GM12892 (cell line): ENCODE measurements around the gene SHROOM3.

ENCODE experiments used
- DNase-seq: peaks from one replicate; pipeline ENCODE4 v3.0.0; 2011; ENCODE audit not compliant: insufficient read length
- FAIRE-seq: peaks from 2 replicates; lab custom pipeline; 2011; peaks lifted over from hg19 to GRCh38; lab: Jason Lieb, UNC
- POLR2A ChIP-seq: IDR thresholded peaks from 2 replicates; pipeline ENCODE4 v1.6.1; 2011; ENCODE audit warnings: low read depth, low read length, control low read depth
- POLR2AphosphoS5 ChIP-seq: IDR thresholded peaks from 2 replicates; pipeline ENCODE4 v1.6.1; 2011; ENCODE audit warnings: low read depth, low read length, control low read depth
- TAF1 ChIP-seq: IDR thresholded peaks from 2 replicates; pipeline ENCODE4 v1.6.1; 2011; ENCODE audit warnings: low read depth, mild to moderate bottlenecking, control low read depth, low read length, borderline replicate concordance

Gene SHROOM3

GRCh38 chr4:76485450-76485849 lies 50.4 kb downstream of the SHROOM3 start:
- TF ChIP-seq TAF1, result no peak
- TF ChIP-seq POLR2A, result no peak
- TF ChIP-seq POLR2AphosphoS5, result no peak
- FAIRE-seq (no peak), DNase-seq (no peak)

- TF ChIP-seq POLR2AphosphoS5, result no peak
- no peak for TF ChIP-seq TAF1
- TF ChIP-seq POLR2A, result no peak
- DNase-seq (no peak), FAIRE-seq (no peak)
Measured at GRCh38 chr4:76486588-76487276, 51.7 kb downstream of the SHROOM3 start.

- FAIRE-seq, result no peak
- no peak for DNase-seq
- TF ChIP-seq POLR2A (no peak), TAF1 (no peak), POLR2AphosphoS5 (no peak)
Measured at GRCh38 chr4:76487621-76488020, 52.6 kb downstream of the SHROOM3 start.

DNA sequence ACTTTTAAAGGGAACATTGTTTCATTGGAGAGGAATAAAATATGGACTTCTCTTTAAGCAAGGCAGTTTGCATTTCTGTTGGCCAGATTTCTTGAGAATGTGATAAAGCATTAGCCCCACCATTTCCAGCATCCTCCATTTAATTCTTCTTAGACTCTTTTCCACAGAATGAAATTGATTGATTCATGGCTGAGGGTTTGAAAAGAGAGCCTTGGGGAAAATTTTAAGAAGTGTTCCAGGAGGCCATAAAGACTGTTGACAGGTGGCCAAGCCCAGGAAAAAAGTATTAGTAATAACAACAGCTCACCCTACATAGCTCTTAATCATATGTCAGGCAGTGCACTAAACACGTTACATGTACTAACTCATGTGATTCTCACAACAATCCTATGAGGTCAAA lies 53.4 kb downstream of the SHROOM3 start:
- TF ChIP-seq TAF1 (no peak), POLR2A (no peak), POLR2AphosphoS5 (no peak)
- FAIRE-seq (no peak), DNase-seq (no peak)

DNA sequence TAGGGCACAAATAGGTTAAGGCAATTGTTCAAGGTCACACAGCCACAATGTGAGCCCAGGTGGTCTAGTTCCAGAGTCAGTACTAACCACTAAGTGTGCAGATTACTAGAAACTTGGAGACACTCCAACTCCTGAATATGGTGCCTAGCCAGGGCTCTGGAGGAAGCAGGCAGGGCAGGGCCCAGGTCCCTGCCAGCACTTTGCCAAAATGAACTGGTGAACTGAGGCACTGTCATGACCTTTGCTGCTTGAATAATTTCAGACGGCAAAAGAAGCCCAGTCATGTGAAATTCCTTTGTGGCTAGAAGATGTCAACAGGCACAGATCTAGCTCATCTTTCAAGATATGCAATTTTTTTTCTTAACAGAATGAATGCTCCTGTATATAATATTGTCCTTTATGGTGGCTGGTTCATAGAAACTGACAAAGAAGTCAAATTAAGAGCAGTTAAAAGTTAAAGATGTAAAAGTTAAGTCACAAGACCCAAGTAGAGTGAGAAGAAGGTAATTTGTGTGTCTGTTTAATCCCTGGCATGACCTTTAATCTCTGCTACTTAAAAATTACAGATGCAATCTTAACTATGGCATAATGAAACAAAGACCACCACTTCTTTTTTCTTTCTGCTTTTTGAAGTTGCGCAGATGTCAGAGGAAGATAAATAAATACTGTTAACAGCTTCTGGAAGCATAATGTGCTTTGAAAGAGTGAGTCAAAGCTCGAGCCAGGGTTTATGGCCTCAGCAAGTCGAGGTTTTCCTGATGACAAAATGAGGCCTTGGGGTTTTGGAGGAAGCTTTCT lies 54.1 kb downstream of the SHROOM3 start:
- TF ChIP-seq TAF1, result no peak
- FAIRE-seq (no peak), DNase-seq (no peak)

DNA sequence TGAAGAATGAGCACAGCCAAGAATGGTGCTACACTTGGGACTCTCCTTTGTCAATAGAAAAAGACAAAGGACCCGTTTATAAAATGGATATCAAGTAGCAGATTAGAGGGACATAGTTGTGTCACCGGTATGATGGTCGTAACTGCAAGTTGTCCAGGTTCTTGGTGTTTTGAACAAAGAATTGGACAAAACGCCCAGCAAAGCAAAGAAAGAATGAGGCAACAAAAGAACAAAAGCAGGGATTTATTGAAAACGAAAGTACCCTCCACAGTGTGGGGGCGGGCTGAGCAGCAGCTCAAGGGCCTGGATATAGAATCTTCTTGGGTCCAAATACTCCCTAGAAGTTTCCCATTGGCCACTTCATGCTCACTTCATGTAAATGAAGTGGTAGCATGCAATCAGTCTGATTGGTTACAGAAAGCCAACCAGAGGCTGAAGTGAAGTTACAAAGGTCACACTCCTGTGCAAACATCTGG lies 54.7 kb downstream of the SHROOM3 start:
- FAIRE-seq, result no peak
- TF ChIP-seq POLR2A, result no peak
- no peak for TF ChIP-seq POLR2AphosphoS5
- no peak for TF ChIP-seq TAF1

GRCh38 chr4:76492055-76492454 lies 57.0 kb downstream of the SHROOM3 start:
- FAIRE-seq, result no peak
- DNase-seq, result no peak
- TF ChIP-seq TAF1 (no peak), POLR2A (no peak), POLR2AphosphoS5 (no peak)

More for the DNA sequence above, 54.7 kb downstream of the SHROOM3 start:
- no peak for DNase-seq

DNA sequence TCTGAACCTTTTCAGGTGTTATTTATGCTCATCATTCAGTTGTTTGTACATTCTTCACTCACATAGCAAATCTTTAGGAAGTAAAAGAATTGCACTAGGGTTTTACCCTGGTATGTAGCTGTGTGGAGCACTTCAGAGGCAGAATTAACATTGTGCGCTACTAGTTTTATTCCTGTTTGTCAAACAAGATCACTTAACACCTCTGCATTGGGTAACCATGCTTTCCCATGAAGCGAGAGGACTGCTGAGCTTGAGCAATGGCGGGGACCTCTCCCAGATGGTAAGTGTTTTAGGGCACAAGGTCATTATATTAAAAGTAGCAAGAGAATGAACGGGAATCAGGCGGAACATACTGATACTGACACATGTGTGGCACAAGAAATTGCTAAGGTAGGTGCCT lies 59.2 kb downstream of the SHROOM3 start:
- FAIRE-seq (no peak), DNase-seq (no peak)
- TF ChIP-seq POLR2AphosphoS5, result no peak
- no peak for TF ChIP-seq POLR2A
- no peak for TF ChIP-seq TAF1

DNA sequence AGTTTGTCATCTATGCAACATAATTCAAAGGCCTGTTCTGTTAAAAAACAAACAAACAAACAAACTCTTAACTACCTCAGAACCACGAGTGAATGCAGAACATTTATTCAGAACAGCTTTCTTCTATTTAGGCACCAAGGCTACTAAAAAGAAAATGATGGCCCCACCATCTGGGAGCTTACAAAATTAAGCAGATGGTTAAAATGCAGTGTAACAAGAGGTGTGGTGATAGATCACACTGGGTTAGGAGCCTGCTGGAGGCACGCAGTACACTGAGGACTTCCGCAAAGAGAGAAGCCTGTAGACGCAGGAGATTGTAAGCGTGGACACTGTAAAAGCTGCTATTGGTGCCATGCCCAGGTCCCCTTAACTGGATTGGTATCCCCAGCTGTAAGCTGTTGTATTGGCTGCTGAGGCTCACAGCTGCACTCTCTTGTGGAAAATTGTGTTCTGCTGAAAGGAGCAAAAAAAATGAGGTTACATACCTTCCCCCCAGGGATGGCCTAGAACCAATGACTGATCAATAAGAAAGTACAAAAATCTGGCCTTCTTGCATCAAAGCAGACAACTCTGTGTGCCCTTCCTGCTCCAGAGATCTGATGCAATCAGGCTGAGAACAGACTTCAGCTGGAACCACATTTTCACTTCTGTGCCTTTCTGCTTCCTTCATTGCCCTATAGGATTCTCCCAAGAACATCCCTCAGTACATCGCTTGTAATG lies 60.0 kb downstream of the SHROOM3 start:
- no peak for DNase-seq
- TF ChIP-seq POLR2AphosphoS5 (no peak), TAF1 (no peak), POLR2A (no peak)
- FAIRE-seq, result no peak

DNA sequence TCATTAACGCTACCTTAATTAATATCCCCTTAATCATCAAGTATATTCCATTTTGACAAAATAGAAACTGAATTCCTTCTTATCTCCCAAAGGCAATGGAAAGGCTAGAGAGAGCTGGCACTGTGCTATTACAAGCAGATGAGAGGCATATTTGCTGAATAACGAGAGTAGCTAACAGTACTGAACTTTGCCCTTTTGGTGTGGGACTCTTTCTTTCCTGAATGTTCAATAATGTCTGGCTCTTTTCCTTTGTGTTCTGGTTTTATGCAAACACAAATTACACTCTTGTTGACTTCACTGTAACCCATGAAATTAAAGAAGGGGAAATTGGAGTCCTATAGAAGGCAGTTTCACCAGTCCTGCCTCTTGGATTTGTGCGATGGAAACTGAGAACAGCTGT lies 63.5 kb downstream of the SHROOM3 start:
- FAIRE-seq (no peak), DNase-seq (no peak)
- no peak for TF ChIP-seq POLR2AphosphoS5
- TF ChIP-seq POLR2A, result no peak
- TF ChIP-seq TAF1, result no peak

DNA sequence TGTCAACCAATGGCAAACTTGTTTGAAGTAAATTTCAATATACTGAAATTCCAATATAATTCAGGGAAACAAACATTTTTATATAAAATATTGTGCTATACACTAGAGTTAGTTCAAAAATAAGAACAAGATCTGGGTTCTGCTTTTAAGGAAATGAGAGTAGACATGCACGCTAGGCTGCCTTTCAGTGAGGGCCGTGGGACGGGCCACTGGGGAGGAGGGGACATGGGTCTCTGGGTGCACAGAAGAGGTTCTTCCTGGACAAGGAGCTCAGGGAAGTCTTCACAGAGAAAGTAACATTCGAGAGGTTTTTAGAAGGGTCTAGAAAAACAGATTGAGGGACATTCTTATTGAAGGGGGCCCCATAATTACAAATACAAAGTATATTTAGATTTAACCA lies 64.4 kb downstream of the SHROOM3 start:
- no peak for FAIRE-seq
- TF ChIP-seq TAF1 (no peak), POLR2A (no peak), POLR2AphosphoS5 (no peak)
- no peak for DNase-seq
